ENCODE data around the gene EN2.

GRCh38 chr7:155447603-155448002 is 10.3 kb upstream of the EN2 start:
- TF ChIP-seq EZH2 (IDR thresholded peaks at IDR 0.05; ENCODE audit: borderline replicate concordance, insufficient read depth, low read depth, low read length, poor library complexity, severe bottlenecking), result no peak
- TF ChIP-seq CTCF (IDR thresholded peaks at IDR 0.05), result no peak
